Stimulated activated CD8-positive, alpha-beta memory T cell treated with anti-CD3 and anti-CD28 coated beads, Interleukin-4, amount 100 ng/mL, for 1 hour (primary cell): ENCODE data around the gene TEX261.
"Not testable (repeated sequence)": the region's sequence is repeated elsewhere in the genome, so short reads cannot be mapped to it uniquely, and the experiment has no call there.

Experiments used
- DNase-seq, 2 donors: peaks; one replicate each; pipeline ENCODE4 v3.0.0-alpha.2; 2020; ENCODE audit warnings: low read depth in 2 of 2, low spot score in 1 of 2

TEX261 gene

GRCh38 chr2:71000780-71001591, 6.3 kb upstream of the TEX261 start:
- DNase-seq, result peak; percentile 51 to 65

GRCh38 chr2:70999931-71000330, 5.3 kb upstream of the TEX261 start:
- DNase-seq, result not testable (repeated sequence)

GRCh38 chr2:70999362-70999761, 4.7 kb upstream of the TEX261 start:
- no peak for DNase-seq

- not testable (repeated sequence) for DNase-seq
Measured at GRCh38 chr2:70998885-70999284, 4.2 kb upstream of the TEX261 start.

GRCh38 chr2:70995426-70995729, 705 bp upstream of the TEX261 start:
- no peak for DNase-seq

- no peak for DNase-seq
Measured at GRCh38 chr2:70994009-70994698, 519 bp downstream of the TEX261 start.

- DNase-seq, result no peak
Measured at GRCh38 chr2:70992945-70993853, 1.5 kb downstream of the TEX261 start.

GRCh38 chr2:70991742-70992141, 2.9 kb downstream of the TEX261 start:
- DNase-seq, result no peak

- no peak for DNase-seq
Measured at GRCh38 chr2:70991142-70991541, 3.5 kb downstream of the TEX261 start.

- no peak for DNase-seq
Measured at GRCh38 chr2:70990216-70990615, 4.5 kb downstream of the TEX261 start.

GRCh38 chr2:70988726-70989648, 5.7 kb downstream of the TEX261 start:
- DNase-seq, result no peak

- no peak for DNase-seq
Measured at GRCh38 chr2:70988151-70988550, 6.5 kb downstream of the TEX261 start.

GRCh38 chr2:70987386-70987785, 7.3 kb downstream of the TEX261 start:
- DNase-seq, result no peak

- DNase-seq, result no peak
Measured at GRCh38 chr2:70986499-70987189, 8.0 kb downstream of the TEX261 start.

GRCh38 chr2:70985956-70986355, 8.7 kb downstream of the TEX261 start:
- no peak for DNase-seq

GRCh38 chr2:70985283-70985688, 9.4 kb downstream of the TEX261 start:
- DNase-seq, result no peak

GRCh38 chr2:70984576-70985282, 9.9 kb downstream of the TEX261 start:
- peak; percentile 60 to 63 for DNase-seq

GRCh38 chr2:70984228-70984575, 10.5 kb downstream of the TEX261 start:
- no peak for DNase-seq

- DNase-seq, result no peak
Measured at GRCh38 chr2:70983506-70984227, 11.0 kb downstream of the TEX261 start.
